A172 (cell line): Measurements from ENCODE around the gene PDE5A. TPM values are rescaled to one million over a fixed set of nuclear protein-coding genes. Genes with fewer than 3 reads are reported as not detected.
"Not testable (repeated sequence)": the region's sequence is repeated elsewhere in the genome, so short reads cannot be mapped to it uniquely, and the experiment has no call there.

Source experiments
- DNase-seq: peaks from one replicate; pipeline ENCODE4 v3.0.0-alpha.2; 2015; ENCODE audit warnings: low spot score
- total RNA-seq: library from RNA; depleted of rRNA; stranded (reverse); fragments of >200 nt; shearing (Covaris generic); gene quantifications from 2 replicates; pipeline ENCODE4 v1.2.3, GENCODE V29; 2014

PDE5A gene
- total RNA-seq, 1 experiment from 2014 or later = 7.0 TPM

- DNase-seq = no peak
Observed at GRCh38 chr4:119471259-119471658, 157.3 kb downstream of the PDE5A start.

GRCh38 chr4:119470737-119471063 is 157.9 kb downstream of the PDE5A start:
- DNase-seq = not testable (repeated sequence)

GRCh38 chr4:119470021-119470736 is 158.4 kb downstream of the PDE5A start:
- DNase-seq = peak; percentile 32

DNA sequence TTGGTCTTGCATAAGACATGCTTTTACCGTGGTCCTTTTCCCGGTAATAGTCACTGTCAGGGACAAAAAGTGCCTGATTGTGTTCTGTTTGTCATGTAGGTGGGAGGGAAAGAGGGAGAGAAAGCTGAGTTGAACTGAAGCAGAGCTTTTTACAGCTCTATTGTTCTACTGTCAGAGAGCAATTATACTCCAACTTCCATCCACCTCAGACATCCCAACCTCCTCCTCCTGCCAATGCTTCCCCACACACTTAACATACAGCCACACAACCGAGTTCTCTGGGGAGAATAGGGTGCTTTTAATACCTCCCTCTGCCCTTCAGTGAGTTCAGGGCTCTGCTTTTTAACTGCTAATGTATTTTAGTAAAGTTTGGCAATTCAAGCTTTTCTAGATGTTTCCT is 159.6 kb downstream of the PDE5A start:
- not testable (repeated sequence) for DNase-seq

- DNase-seq = peak; percentile 13
Observed at GRCh38 chr4:119462733-119463132, 165.9 kb downstream of the PDE5A start.

GRCh38 chr4:119455734-119456133 is 172.9 kb downstream of the PDE5A start:
- peak; percentile 18 for DNase-seq

DNA sequence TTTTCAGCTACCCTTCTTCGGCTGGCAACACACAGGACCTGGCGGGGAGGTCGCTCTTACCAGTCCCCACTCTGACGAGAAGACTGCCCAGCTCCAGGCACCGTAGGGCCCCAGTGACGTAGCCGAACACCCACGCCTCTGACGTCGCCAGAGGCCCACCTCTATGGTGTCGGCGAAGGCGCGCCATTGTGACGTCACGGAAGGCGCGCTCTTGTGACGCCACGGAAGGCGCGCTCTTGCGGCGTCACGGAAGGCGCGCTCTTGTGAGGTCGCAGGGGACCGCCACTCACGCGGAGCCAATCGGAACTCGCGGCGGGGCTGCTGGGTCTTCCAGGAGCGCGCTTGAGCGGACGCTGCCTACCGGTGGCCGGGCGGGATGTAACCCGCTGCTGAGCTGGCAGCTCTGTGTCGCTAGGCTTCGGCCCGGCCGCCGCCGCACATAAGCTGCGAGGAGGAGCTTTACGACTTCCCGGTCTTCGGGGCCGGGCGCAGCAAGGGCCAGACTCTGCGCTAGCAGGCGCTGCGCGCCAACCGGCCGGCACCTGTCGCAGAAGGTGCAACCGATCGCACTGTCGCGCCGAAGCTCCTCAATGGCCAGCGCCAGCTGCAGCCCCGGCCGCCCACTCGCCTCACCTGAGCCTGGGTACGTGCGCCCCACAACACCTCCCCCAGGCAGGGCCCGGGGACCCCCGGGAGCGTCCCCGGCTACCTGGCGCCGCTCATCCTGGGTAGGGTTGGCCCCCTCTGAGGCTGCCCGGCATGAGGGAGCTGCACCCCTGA is 173.9 kb downstream of the PDE5A start:
- DNase-seq = peak; percentile 84

- peak; percentile 10 for DNase-seq
Observed at GRCh38 chr4:119454151-119454490, 174.5 kb downstream of the PDE5A start.

DNA sequence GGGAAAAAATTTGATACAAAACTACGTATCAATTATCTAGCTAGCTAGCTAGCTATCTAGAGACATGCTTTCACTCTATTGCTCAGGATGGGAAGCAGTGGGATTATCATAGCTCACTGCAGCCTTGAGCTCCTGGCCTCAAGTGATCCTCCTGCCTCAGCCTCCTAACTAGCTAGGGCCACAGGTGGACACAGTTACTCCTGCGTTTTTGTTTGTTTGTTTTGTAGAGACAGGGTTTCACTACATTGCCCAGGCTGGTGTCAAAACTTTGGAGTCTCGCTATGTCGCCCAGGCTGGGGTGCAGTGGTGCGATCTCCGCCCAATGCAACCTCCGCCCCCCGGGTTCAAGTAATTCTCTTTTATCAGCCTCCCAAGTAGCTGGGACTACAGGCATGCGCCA is 175.3 kb downstream of the PDE5A start:
- not testable (repeated sequence) for DNase-seq

DNA sequence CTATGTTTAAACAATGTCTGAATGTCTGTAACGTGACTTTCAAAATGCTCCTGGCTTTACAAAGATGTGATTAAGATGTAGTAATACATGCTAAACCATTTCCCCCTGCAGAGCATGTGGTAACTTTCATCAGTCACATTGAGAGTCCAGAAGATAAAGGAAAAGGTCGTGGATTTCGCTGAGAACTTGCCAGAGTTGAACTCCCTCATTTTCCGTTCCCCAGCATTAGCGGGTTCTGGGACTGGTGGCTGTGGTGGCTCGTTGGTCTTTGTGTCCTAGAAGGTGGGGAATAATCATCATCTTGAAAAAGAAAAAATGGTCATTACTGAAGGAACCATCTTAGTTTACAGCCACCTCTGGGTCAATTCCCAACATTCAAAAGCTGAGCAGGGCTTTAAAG is 178.8 kb downstream of the PDE5A start:
- not testable (repeated sequence) for DNase-seq
